Epithelial cell of esophagus (primary cell): ENCODE results near the gene ATG12.

Experiments used
- DNase-seq: peaks from one replicate; pipeline ENCODE4 v3.0.0; 2010; ENCODE audit warnings: low read depth
- H3K4me3 ChIP-seq: 2 replicates; pipeline ENCODE4 v1.5.1; 2011; ENCODE audit warnings: mild to moderate bottlenecking, low read length, control low read depth
- TF ChIP-seq, protein P1 (sequence below): IDR thresholded peaks from 2 replicates; pipeline ENCODE4 v1.5.1; 2011; ENCODE audit warnings: low read depth, mild to moderate bottlenecking, low read length, control low read depth, inconsistent platforms; ENCODE audit not compliant: insufficient read depth; ENCODE audit errors: missing control alignments

Gene ATG12

DNA sequence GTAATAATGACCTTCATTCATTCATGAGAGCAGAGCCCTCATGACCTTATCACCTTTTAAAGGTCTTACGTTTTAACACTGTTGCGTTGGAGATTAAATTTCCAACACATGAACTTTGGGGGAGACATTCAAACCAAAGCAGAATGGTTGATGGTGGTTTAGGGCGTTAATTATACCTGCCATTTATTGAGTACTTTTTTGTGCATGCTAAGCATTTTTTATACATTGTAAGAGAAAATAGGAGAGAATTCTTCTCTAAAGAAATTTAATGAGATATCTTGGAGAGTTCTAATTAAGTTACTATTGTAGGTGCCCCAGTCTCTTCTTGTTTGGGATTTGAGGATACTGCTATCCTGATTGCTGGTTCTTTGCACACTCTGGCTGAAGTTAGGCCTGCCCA lies 12.8 kb upstream of the ATG12 start:
- no peak overlapping the region for H3K4me3 ChIP-seq
- TF ChIP-seq, protein P1, sequence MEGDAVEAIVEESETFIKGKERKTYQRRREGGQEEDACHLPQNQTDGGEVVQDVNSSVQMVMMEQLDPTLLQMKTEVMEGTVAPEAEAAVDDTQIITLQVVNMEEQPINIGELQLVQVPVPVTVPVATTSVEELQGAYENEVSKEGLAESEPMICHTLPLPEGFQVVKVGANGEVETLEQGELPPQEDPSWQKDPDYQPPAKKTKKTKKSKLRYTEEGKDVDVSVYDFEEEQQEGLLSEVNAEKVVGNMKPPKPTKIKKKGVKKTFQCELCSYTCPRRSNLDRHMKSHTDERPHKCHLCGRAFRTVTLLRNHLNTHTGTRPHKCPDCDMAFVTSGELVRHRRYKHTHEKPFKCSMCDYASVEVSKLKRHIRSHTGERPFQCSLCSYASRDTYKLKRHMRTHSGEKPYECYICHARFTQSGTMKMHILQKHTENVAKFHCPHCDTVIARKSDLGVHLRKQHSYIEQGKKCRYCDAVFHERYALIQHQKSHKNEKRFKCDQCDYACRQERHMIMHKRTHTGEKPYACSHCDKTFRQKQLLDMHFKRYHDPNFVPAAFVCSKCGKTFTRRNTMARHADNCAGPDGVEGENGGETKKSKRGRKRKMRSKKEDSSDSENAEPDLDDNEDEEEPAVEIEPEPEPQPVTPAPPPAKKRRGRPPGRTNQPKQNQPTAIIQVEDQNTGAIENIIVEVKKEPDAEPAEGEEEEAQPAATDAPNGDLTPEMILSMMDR = no peak
- no peak for DNase-seq

DNA sequence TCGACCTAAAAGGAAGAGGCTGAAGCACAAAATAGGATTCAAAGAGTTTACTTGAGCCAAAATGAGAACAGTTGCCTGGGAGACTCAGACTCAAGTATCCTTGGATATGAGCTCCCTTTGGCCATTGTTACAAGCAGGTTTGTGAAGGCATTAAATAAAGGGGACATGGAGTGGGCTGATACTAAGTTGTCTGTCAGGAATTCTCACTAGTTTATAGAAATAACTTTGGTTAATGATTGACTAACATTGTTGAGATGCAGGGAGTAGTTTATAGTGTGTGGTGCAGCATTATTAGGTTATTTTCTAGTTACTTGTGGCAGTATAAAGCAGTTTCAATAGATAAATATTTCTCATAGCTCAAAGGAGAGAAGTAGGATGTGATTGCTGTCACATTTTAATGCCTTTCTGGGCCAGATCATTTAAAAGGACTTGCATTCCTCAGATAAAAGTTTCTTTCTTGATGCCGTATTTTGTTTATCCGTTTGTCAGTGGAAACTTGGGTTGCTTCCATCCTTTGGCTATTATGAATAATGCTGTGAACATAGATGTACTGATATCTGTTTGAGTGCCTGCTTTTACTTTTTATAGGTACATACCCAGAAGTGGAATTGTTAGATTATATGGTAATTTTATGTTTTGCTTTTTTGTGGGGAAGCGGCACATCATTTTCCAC lies 9.5 kb upstream of the ATG12 start:
- DNase-seq = no peak
- no peak overlapping the region for H3K4me3 ChIP-seq
- TF ChIP-seq, protein P1 = no peak

DNA sequence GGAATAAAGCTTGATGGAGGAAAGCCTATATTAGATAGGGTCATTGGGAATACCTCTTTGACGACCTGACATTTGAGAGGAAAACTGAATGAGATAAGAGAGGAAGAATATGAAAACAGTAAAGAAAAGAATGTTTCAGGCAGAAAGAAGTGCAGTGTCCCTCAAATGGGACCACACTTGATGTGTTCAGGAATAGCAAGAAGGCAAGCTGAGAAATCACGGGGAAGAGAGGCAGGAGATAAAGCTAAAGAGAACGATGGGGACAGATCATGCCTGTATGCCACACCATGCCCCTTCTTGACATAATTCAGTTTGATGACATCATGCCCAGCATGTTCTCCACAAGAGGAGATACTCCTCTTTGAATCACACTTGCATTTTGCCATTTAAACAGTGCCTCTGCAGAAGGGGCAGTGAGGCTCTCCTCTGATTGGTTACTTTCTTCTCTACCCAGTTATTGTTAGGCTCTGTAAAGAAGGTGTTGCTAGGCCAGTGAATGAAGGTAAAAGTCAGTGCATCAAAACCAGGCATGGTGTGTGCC lies 8.0 kb upstream of the ATG12 start:
- TF ChIP-seq, protein P1 = no peak
- DNase-seq = no peak
- no peak overlapping the region for H3K4me3 ChIP-seq

DNA sequence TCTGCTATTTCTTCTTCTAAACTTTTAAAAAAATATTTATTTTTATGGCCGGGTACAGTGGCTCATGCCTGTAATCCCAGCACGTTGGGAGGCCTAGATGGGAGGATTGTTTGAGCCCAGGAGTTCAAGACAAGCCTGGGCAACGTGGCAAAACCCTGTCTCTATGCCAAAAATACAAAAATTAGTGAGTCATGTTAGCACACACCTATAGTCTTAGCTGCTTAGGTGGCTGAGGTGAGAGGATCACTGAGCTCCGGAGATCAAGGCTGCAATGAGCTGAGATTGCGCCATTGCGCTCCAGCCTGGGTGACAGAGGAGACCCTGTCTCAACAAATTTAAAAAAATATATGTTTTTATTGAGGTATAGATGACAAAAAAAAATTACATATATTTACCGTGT lies 5.9 kb upstream of the ATG12 start:
- DNase-seq = peak; percentile 91
- TF ChIP-seq, protein P1 = no peak
- no peak overlapping the region for H3K4me3 ChIP-seq

DNA sequence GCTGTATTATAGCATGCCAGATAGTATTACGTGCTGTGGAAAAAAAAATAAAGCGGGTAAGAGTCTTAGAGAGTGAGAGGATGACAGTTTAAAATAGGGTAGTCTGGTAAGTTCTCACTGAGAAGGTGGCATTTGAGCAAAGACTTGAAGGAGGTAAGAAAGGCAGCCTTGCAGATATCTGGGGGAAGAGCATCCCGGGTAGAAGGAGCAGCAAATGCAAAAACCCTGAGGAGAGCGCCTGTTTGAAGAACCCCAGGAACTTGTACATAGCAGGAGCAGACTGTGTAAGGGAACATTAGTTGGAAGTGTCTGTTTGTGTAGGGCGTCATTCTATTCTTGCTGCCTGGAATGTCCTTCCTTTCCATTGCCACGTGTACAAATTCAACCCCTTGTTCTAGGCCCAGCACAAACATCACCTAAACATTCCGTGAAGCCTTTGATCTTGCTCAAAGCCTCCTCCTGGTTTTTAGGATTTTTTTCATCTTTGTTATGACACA lies 3.0 kb upstream of the ATG12 start:
- no peak overlapping the region for H3K4me3 ChIP-seq
- DNase-seq = no peak
- TF ChIP-seq, protein P1 = no peak

DNA sequence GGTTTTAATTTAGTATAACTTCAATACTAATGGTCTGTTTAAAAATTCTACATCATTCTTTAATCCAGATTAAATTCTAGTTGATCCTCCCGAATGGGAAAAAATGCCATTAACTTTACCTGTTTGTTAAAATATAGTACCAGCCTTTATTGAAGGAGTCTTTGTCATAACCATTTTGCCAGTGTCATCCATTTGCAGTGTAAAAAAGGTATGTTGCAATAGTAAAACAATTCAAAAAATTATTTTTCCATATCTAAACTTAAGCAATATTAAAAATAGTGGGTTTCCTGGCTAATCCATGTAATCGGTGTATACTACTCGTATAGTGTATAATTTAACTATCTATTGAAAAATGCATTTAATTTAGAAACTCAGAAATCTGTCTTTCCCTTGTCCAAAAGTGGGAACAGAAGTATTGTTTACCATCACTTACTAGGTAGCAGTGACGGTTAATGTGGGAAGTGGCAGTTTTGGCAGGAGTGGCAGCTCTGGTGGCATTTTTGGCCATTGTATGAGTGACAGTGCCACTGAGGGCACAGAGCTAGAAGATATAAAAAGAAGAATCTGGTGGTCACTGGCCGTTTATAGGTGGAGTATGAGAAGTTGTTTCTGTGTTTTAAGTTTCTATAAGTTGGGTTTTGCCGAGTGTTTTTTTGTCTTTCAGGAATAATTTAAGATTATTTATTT lies 2.2 kb upstream of the ATG12 start:
- TF ChIP-seq, protein P1 = no peak
- DNase-seq = no peak
- H3K4me3 ChIP-seq = peak overlapping the region; percentile 82
